A673 (cell line): ENCODE results near the gene XDH.

Source experiments
- EZH2 ChIP-seq: fragments of 200-600 bp; sonication (generic); IDR thresholded peaks from 2 replicates; pipeline ENCODE4 v1.6.1; 2017; ENCODE audit warnings: borderline replicate concordance, low read depth, mild to moderate bottlenecking, mixed read lengths, antibody characterized with exemption, low read length; ENCODE audit not compliant: poor library complexity, severe bottlenecking
- TF ChIP-seq, protein P1 (sequence below): fragments of 300-800, 200-600 bp; sonication (generic); conservative IDR thresholded peaks from 2 replicates; pipeline ENCODE4 v1.5.1; 2017; ENCODE audit warnings: low read depth, mild to moderate bottlenecking, antibody characterized with exemption, low read length, moderate library complexity, mixed read lengths

GRCh38 chr2:31328026-31328425 lies 86.5 kb downstream of the XDH start:
- TF ChIP-seq, protein P1, sequence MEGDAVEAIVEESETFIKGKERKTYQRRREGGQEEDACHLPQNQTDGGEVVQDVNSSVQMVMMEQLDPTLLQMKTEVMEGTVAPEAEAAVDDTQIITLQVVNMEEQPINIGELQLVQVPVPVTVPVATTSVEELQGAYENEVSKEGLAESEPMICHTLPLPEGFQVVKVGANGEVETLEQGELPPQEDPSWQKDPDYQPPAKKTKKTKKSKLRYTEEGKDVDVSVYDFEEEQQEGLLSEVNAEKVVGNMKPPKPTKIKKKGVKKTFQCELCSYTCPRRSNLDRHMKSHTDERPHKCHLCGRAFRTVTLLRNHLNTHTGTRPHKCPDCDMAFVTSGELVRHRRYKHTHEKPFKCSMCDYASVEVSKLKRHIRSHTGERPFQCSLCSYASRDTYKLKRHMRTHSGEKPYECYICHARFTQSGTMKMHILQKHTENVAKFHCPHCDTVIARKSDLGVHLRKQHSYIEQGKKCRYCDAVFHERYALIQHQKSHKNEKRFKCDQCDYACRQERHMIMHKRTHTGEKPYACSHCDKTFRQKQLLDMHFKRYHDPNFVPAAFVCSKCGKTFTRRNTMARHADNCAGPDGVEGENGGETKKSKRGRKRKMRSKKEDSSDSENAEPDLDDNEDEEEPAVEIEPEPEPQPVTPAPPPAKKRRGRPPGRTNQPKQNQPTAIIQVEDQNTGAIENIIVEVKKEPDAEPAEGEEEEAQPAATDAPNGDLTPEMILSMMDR, result no peak
- TF ChIP-seq EZH2, result no peak
